Hepatocyte (in vitro differentiated cells): Measurements from ENCODE around the gene DHRS1. TPM values are rescaled to one million over a fixed set of nuclear protein-coding genes. Genes with fewer than 3 reads are reported as not detected.

Experiments used
- DNase-seq: peaks from one replicate; pipeline ENCODE4 v3.0.0-alpha.2; 2016; ENCODE audit warnings: low spot score
- H2AFZ ChIP-seq: fragments of 200-600 bp; sonication (generic); 2 replicates; pipeline ENCODE4 v1.6.0; 2016; ENCODE audit warnings: antibody characterized with exemption, mild to moderate bottlenecking
- H3K27ac ChIP-seq: fragments of 200-600 bp; sonication (generic); 2 replicates; pipeline ENCODE4 v1.5.1; 2016; ENCODE audit warnings: mild to moderate bottlenecking
- H3K27me3 ChIP-seq: fragments of 200-600 bp; sonication (generic); 2 replicates; pipeline ENCODE4 v1.6.1; 2016
- H3K36me3 ChIP-seq: fragments of 200-600 bp; sonication (generic); replicated peaks from 2 replicates; pipeline ENCODE4 v1.5.1; 2016; ENCODE audit warnings: low read depth; ENCODE audit not compliant: insufficient read depth
- H3K4me1 ChIP-seq: fragments of 200-600 bp; sonication (generic); 2 replicates; pipeline ENCODE4 v1.5.1; 2016; ENCODE audit warnings: mild to moderate bottlenecking, moderate library complexity; ENCODE audit not compliant: insufficient read depth
- H3K4me2 ChIP-seq: fragments of 200-600 bp; sonication (generic); 2 replicates; pipeline ENCODE4 v1.6.0; 2016
- H3K4me3 ChIP-seq: fragments of 200-600 bp; sonication (generic); 2 replicates; pipeline ENCODE4 v1.5.1; 2016; ENCODE audit warnings: mild to moderate bottlenecking
- H3K79me2 ChIP-seq: fragments of 200-600 bp; sonication (generic); 2 replicates; pipeline ENCODE4 v1.6.0; 2017; ENCODE audit warnings: mild to moderate bottlenecking
- H3K9me2 ChIP-seq: fragments of 200-600 bp; sonication (generic); replicated peaks from 2 replicates; pipeline ENCODE4 v1.6.0; 2017; ENCODE audit warnings: mild to moderate bottlenecking; ENCODE audit not compliant: insufficient read depth
- H3K9me3 ChIP-seq: fragments of 200-600 bp; sonication (generic); 2 replicates; pipeline ENCODE4 v1.5.1; 2016; ENCODE audit warnings: low read depth, mild to moderate bottlenecking
- H4K20me1 ChIP-seq: fragments of 200-600 bp; sonication (generic); 2 replicates; pipeline ENCODE4 v1.6.0; 2016; ENCODE audit warnings: mild to moderate bottlenecking; ENCODE audit not compliant: insufficient read depth, poor library complexity, severe bottlenecking
- CTCF ChIP-seq: fragments of 200-600 bp; sonication (generic); IDR thresholded peaks from 2 replicates; pipeline ENCODE4 v1.5.1; 2016; ENCODE audit warnings: antibody characterized with exemption, mild to moderate bottlenecking; ENCODE audit not compliant: poor library complexity
- EZH2 ChIP-seq: fragments of 200-600 bp; sonication (generic); IDR thresholded peaks from 2 replicates; pipeline ENCODE4 v1.6.1; 2016; ENCODE audit warnings: antibody characterized with exemption, mild to moderate bottlenecking, borderline replicate concordance
- EZH2phosphoT487 ChIP-seq: fragments of 200-600 bp; sonication (generic); IDR thresholded peaks from one replicate; pipeline ENCODE4 v1.6.1; 2018; ENCODE audit warnings: antibody characterized with exemption, mild to moderate bottlenecking, low read depth, moderate library complexity; ENCODE audit not compliant: unreplicated experiment, severe bottlenecking
- WGBS: methylation state at CpG from one replicate; pipeline ENCODE4 v1.1.6; 2016; ENCODE audit warnings: low lambda C conversion rate; ENCODE audit errors: missing lambda C conversion rate; 5-methylcytosine and 5-hydroxymethylcytosine counted together
- polyA plus RNA-seq: library from polyadenylated mRNA; unstranded; fragments of >200 nt; fragmentation: Nextera tagmentation; extraction: Ambion mirVana; gene quantifications from 2 replicates; pipeline ENCODE4 v1.2.1, GENCODE V29; 2016
- total RNA-seq: library from RNA; depleted of rRNA; stranded (reverse); fragments of >200 nt; gene quantifications from 2 replicates; pipeline ENCODE4 v1.2.3, GENCODE V29; 2014

The DHRS1 gene
- total and polyA plus RNA-seq, 2 experiments from 2014 or later, result 23.0 to 39.5 TPM

- no peaks in the 10 kb centered on the region for H3K4me1 ChIP-seq
- no peak within 1 kb of the TSS for H3K4me2 ChIP-seq
- H2AFZ ChIP-seq, result no peak within 1 kb of the TSS
- no peak within 1 kb of the TSS for H3K4me3 ChIP-seq
- H3K9me2 ChIP-seq, result no peaks in the 10 kb centered on the region
- no peak for TF ChIP-seq EZH2phosphoT487
- no peaks in the 10 kb centered on the region for H3K36me3 ChIP-seq
- H3K79me2 ChIP-seq, result no peaks in the 10 kb centered on the region
- H3K9me3 ChIP-seq, result no peaks in the 10 kb centered on the region
- no peaks in the 10 kb centered on the region for H3K27me3 ChIP-seq
- H4K20me1 ChIP-seq, result no peaks in the 10 kb centered on the region
- no peak within 1 kb of the TSS for H3K27ac ChIP-seq
- DNase-seq, result no peak
- 67% methylated on average over 11 of the region's 14 CpGs for WGBS
Observed at GRCh38 chr14:24262821-24263733, 36.5 kb downstream of the DHRS1 start, which contains the start of gene TGM1. Gene TGM1, minus strand, starts transcription at chr14:24263177. Its CDS starts 825 bp downstream, at chr14:24262352.

DNA sequence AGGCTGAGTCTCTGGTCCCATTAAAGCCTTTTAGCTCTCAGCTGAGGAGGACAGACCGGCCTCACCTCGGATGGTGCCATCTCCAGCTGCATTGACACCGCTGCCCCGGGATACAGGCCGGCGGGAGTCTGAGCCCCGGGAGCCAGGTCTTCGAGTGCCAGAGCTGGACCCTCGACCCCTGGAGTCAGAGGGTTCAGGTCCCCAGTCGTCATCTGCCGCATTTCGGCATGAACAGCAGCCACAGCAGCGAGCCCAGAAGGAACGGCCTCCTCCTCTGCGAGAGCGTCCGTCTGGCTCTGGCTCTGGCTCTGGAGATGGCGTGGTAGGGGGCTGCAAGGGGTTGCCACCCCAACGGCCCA lies 37.6 kb downstream of the DHRS1 start:
- Histone ChIP-seq H3K36me3 (no peaks in the 10 kb centered on the region), H3K4me1 (no peaks in the 10 kb centered on the region), H3K27ac (no peak overlapping the region), H2AFZ (no peak overlapping the region), H3K79me2 (no peaks in the 10 kb centered on the region), H3K27me3 (no peaks in the 10 kb centered on the region), H3K9me2 (no peaks in the 10 kb centered on the region), H3K9me3 (no peaks in the 10 kb centered on the region), H3K4me2 (no peak overlapping the region), H4K20me1 (no peaks in the 10 kb centered on the region), H3K4me3 (no peak overlapping the region)
- TF ChIP-seq EZH2phosphoT487 (no peak), CTCF (no peak), EZH2 (no peak)
- no peak for DNase-seq
- 96% methylated on average over 19 of the region's 19 CpGs for WGBS

DNA sequence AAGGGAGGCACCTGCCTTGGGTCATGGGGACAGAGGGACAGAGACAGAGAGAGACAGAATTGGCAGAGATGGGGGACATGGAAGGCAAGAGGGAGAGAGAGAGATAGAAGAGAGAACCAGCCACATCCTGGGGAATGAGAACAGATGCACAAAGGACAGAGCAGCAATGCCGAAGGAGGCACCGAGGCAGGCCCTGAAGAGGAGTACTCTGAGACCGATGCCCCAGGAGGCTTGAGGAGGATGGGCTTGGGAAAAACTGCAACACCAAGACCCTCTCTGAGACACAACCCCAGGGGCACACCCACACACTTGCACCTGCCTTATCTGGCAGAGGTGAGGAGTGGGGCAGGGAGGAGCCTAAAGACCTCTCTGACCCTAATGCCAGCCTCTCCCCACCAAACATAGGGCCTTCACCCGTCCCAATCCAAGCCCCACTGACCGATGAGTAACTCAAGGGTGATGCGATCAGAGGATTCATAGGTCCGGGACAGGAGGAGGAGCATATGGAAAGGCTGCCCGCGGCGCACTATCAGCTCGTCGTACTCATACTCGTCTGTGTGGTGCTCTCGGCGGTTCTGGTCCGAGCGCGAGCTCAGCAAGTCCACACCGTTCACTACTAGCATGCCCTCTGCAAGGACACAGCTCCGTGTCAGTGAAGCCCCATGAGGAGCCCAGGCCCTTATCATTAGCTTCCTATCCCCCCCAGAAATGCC lies 38.2 kb downstream of the DHRS1 start:
- WGBS, result 94% methylated on average over 20 of the region's 20 CpGs
- Histone ChIP-seq H3K79me2 (no peaks in the 10 kb centered on the region), H3K4me2 (no peak overlapping the region), H3K27me3 (no peaks in the 10 kb centered on the region), H3K4me1 (no peaks in the 10 kb centered on the region), H3K9me2 (no peaks in the 10 kb centered on the region), H3K36me3 (no peaks in the 10 kb centered on the region), H3K27ac (no peak overlapping the region), H4K20me1 (no peaks in the 10 kb centered on the region), H2AFZ (no peak overlapping the region), H3K4me3 (no peak overlapping the region), H3K9me3 (no peaks in the 10 kb centered on the region)
- TF ChIP-seq EZH2phosphoT487 (no peak), EZH2 (no peak), CTCF (no peak)
- DNase-seq, result no peak

- DNase-seq, result no peak
- Histone ChIP-seq H3K4me2 (no peak overlapping the region), H4K20me1 (no peaks in the 10 kb centered on the region), H3K79me2 (no peaks in the 10 kb centered on the region), H3K4me3 (no peak overlapping the region), H3K36me3 (no peaks in the 10 kb centered on the region), H3K4me1 (no peaks in the 10 kb centered on the region), H3K9me3 (no peaks in the 10 kb centered on the region), H3K27me3 (no peaks in the 10 kb centered on the region), H3K27ac (no peak overlapping the region), H2AFZ (no peak overlapping the region), H3K9me2 (no peaks in the 10 kb centered on the region)
- 90% methylated on average over 4 of the region's 4 CpGs for WGBS
- TF ChIP-seq EZH2 (no peak), EZH2phosphoT487 (no peak), CTCF (no peak)
Observed at GRCh38 chr14:24260780-24261157, 38.8 kb downstream of the DHRS1 start.
